Stimulated activated CD4-positive, alpha-beta T cell treated with anti-CD3 and anti-CD28 coated beads, Interleukin-2, amount 100 ng/mL, for 48 hours (primary cell): ENCODE measurements around the gene CFAP74.

Source experiments
- DNase-seq, 2 donors: peaks; one replicate each; pipeline ENCODE4 v3.0.0-alpha.2; 2020

CFAP74 gene, protein sequence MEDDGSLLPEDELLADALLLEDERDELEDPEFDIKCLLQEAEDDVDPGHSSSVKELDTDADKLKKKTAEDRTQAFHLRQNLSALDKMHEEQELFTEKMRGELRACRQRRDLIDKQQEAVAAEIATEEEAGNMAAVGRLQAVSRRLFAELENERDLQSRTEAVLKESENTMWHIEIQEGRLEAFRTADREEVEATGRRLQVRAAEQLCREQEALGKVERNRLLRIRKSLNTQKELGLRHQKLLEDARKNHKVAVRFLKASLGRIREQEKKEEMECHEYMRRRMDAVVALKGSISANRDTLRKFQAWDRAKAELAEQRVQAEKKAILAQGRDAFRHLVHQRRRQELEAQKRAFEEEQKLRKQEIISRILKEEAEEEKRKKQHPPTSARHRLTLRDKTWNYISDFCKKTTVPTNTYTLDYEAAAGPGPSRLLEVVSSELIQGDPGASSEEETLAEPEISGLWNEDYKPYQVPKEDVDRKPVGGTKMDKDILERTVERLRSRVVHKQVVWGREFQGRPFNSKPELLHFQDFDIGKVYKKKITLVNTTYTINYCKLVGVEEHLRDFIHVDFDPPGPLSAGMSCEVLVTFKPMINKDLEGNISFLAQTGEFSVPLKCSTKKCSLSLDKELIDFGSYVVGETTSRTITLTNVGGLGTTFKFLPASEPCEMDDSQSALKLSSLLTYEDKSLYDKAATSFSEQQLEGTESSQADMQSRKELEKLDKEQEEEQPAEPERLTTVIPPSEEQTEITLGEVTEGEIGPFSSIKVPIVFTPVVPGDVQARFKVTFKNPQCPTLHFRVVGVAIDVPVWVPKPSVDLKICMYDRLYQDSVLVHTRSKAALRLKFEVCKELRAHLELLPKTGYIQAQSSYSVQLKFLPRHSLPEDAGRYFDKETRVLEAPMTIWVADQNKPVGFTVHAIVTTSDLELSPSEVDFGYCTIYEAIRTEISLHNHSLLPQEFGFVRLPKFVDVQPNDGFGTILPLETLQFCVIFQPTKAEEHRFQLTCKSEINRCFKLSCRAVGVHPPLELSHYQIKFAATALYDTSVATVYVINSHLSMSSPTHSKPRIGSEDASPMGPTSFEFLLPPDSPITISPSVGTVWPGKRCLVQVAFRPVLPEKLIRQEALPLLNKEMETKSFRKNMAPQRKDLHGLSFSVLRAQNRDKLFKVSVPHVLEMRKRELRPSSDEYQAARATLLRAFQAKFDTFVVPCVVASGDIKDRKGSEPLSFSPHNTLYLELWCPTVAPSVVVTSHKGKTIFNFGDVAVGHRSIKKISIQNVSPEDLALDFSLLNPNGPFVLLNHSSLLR (N-terminal part only)

DNA sequence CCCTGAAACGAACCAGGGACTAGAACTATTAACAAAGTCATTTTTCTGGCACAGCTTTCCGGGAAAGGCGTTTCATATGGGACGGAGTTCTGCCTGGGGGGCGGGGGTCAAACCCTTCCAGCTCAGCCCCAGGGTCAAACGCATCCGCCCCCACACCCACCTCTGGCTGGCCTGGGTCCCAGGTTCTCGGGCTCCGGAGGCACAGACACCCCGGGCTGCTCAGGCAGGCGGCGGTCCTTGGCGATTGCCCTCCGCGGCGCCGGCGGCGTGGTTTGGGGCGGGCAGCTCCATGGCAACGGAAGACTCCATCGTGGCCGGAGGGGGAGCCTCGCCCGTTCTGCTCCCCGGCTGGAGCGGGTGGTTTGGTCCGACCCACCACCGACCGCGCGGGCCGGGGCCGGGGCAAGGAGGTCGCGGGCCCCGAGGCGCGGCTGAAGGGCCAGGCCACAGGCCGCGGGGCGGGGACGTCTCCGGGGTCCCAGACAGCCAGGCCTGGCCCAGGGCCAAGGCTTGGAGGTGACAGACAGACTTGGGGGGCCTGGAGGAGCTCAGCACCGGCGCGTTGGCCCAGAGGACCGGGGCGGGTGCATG is at the start of gene CFAP74:
Gene CFAP74 (minus strand): TSS at position 246 of the 591 bp plus-strand sequence. CDS start 12,830 bp downstream, outside the sequence.
- DNase-seq: no peak

DNA sequence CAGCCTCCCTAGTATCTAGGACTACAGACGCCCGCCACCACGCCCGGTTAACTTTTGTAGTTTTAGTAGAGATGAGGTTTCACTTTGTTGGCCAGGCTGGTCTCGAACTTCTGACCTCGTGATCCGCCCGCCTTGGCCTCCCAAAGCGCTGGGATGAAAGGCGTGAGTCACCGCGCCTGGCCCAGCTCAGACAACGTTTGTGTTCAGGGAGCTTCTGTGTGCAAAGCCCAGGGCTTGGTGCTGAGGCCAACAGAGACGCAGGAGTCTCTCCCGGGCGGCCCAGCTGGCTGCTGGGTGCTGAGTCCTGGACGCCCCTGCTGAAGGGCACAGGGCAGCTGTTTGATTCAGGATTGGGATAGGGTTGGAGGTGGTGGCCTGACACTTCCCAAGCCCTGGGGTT is 49.6 kb upstream of the CFAP74 start:
- no peak for DNase-seq

DNA sequence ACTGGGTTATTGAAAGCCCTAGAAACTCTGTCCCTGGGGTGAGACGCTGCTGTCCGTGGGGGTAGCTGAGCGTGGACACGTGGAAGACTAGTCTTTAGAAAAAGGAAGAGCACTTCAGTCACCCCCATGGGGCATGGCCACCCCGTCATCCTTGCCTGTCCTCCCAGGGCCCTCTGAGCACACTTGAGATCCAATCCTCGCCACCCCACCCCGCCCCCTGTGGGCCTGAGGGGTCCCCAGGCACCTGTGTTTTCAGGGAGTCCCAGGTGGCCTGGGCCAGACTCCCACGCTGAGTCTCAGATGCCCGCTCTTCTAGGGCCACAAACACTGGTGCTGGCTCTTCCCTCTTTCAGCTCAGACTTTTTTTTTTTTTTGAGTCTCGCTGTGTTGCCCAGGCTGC is 49.2 kb upstream of the CFAP74 start:
- no peak for DNase-seq

DNA sequence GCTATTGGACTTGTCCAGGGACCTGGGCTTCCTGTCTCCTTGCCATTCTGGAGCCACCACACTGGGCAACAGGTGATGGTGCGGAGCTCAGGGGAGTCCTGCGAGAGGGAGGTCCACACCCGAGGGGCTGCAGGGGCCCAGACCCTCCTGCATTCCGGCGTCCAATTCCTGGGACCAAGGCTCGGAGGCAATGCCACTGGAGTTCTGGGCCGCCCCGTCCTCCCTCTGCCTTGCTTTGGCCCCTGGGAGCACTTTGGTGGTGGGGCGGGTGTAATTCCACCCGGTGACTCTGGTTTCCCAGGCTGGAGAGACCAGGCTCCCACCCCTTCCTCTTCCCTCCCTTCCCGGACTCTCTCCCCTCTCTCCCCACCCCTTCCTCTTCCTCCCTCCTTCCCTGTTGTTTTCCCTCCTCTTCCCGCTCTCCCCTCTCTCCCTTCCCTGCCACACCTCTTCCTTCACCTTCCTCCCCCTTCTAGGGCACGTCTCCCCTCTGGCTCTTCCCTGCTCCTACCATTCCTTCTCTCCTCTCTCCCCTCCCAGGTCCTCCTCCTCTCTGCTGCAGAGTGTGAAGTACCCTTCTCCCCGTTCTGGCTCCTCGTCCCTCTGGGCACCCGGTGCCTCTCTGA is 48.6 kb upstream of the CFAP74 start:
- no peak for DNase-seq

DNA sequence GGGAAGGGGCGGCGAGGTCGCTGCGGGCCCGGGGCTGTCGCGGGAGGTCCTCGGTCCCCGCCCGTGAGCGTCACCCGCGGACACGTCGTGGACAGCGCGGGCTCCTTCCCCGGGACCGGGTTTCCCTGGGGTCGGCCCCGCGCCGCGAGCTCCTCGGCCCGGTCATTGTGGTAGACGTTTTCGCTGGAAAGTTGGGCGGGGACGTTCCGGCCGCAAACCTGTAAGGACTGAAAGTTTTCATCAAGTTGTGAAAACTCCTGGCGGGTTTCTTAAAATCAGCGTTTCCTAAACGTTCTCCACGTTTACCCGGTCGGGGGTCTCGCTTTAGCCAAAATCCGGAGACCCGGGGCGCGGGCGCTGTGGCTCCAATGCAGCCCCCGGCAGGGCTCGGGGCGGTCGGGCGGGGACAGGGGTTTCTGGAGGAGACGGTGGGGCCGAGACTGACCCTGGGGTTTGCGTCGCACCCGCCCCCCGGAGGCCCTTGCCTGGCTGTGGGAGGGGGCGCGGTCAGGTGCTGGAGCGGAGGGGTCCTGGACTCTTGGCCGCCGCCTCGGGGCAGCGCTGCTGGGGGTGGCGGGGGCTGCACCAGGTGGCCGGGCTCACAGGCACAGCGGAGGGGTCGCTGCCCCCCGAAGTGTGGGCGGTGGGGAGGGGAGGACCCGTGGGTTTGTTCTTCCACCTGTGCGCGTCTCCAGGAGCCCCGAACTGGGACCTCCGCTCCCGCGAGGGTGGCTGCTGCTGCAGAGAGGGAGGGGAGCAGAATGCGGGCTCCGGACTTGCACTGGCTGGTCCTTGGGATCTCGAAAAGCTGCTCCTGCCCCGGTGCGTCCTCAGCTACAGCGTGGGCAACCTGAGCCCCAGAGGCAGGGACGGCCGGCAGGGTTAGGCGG is 47.5 kb upstream of the CFAP74 start:
- no peak for DNase-seq

DNA sequence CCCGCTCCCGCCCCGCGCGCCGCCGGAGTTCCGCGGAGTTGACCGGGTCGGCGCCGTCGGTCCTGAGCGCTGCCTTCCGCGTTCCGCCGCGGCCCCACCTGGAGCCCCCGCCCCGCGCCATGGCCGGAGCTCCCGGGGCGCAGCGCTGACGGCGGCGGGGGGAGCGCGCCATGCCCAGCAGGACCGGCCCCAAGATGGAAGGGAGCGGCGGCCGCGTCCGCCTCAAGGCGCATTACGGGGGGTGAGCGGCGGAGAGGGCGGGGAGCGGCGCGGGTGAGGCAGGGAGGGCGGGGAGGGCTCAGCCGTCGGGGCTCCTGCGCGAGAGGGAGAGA is 46.8 kb upstream of the CFAP74 start:
- no peak for DNase-seq

DNA sequence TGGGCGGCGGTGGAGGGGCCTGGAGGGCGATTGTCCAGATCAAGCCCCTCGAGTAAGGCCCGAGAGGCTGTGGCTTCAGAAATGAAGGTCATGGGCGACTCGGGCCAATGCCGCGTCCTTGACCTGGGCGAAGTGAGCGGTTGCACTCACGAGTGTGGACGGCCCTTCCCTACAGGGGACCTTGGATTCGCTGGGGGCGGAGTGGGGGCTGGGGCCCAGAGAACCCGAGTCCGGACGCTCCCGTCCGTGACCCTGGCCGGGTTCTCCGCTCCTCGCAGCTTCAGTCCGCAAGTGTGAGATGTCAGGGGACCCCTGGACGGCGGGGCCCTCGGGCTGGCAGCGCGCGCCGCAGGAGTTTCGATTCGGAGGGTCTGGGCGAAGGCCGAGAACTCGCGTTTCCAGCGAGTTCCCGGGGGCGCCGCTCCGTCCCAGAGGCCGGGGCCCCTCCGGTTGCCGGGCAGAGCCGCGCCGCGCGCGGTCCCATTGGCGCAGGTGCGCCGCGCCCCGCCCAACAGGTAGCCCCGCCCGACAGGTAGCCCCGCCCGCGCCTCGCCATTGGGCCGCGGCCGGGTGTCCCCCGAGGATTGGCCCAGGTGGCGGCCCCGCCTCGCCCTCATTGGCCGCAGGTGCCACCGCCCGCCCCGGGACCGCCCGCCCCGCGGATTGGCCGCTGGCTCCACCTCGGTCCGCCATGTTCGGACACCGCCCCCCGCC is 46.3 kb upstream of the CFAP74 start, which contains the start of gene PRKCZ:
Gene PRKCZ (plus strand): TSS at position 694 of the 714 bp plus-strand sequence. CDS start 220 bp downstream, outside the sequence.
- peak; percentile 82 to 94 for DNase-seq

DNA sequence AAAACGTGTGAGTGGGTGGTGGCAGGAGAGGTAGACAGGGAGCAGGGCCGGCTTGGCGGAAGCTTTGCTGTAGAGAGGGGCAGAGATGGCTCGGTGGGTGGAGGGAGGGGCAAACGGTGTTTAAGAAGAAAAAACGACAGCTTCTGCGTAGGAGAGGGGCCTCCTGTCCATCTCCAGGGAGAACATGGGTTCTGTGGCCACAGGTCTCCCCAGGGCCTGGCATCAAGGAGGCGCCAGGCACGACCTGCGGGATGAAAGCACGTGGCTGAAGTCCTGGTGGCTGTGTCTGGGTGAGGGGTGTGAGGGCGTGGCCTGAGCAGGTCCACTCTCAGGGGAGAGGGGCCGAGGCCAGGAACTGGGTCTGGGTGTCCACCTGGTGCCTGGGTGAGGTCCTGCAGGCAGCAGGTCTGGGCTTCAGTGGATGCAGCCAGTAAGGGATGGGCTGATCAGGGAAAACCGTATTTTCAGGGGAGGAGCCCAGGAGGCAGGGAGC is 45.7 kb upstream of the CFAP74 start:
- DNase-seq: no peak

DNA sequence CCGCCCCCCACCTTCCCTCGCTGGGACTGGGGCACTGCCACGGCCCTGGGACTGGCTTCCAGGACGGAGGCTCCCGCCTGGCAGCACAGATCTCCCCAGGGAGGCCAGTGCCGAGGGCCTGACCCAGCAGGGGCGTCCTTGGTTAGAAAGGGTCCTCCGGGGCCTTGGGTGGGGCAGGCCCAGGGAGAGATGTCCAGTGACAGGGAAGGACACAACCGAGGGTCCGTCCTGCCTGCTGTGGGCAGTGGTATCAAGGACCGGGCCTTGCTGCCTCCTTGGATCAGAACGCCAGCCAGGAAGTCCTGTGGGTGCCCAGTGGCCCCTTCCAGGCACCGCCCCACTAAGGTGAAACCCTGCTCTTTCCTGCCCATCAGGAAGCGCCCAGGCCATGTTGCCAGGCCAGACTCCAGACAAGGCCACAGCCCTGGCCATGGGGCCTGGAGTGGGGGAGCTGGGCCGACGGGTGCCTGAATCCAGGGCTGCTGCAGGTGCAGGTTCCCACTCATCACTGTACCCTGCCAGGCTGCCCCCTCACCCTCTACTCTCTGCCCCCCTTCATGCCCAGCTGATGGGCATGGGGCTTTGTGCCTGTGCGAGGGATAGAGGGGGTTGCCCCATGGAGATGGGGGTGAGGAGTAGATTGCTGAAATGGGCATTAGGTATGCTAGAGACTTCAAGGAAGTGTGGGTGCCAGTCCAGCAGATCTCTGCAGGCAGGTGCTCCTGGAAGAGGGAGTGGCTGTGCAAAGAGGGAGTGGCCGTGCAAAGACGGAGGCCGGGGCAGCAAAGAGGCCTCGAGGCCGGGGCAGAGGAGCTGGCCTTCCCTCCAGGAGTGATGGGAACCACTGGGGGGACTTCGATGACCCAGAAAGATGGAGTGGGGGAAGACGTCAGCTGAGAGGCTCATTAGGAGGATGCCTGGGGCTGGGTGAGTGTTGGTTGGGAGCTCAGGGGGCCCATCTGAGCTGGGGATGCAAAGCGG is 44.5 kb upstream of the CFAP74 start:
- DNase-seq: no peak

DNA sequence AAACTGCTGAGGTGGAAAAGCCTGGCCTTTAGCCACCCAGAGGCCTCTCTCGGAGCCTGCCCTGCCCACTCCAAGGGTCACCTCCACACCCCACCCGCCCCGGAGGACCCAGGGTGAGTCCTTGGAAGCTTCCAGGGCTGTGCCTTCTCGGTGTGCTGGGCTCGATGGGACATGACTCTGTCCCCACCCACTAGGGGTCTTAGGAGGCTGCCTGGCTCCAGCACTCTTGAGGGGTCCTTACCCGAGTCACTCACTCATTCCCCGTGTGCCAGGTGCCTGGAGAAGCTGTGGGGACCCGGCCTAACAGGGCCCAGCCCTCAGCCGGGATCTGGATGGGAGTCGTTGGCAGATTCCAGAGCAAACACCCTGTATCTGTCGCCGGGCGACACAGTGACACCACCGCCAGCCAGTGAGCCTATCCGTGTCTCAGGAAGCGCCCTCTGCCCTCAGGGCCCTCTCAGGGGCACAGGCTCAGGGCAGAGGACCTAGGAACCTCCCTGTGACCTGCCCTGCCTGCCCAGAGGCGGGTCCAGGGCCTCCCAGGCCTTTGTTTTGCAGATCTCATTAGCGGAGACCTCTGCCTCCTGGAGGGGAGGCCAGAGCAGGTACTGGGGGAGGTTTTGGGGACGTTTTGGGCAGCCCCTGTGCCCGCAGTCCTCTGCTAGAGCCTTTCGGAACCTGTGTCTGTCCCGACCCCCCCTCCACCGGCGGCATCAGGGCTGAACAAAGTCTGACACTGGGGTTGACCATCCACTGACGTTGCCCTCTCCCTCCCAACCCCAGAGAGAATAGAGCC is 43.6 kb upstream of the CFAP74 start:
- no peak for DNase-seq

DNA sequence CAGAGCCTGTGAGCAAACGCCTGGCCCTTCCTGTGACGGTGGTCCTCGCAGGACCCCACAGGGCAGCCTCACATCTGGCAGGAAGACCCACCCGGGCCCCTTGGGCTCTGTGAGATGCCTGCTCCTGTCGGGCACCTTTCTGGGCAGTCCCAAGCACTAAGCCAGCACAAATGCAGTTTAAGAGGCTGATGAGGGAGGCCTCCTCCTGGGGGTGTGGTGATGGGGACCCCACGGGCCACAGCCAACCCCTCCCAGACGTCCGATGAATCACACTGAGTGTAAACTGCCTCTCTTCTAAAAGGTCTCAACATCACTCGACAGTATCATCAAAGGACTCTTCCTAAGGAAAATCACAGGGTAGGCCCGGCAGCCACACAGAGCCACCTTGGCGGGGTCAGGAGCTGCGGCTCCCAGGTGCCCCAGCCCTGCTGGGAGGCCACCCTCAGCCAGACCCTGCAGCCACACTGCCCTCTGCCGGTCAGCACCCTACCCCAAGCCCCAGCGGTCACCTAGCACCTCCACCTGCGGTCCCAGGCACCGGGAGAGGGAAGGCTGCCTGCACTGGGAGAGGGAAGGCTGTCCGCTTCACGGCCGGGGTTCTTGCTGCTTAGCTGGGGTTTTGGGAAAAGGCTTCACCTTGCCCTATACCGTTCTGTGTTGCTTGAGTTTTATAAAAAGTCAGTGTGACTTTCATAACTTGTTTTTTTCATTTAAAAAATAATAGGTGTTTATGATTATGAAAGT is 42.8 kb upstream of the CFAP74 start:
- DNase-seq: peak; percentile 41 to 53

DNA sequence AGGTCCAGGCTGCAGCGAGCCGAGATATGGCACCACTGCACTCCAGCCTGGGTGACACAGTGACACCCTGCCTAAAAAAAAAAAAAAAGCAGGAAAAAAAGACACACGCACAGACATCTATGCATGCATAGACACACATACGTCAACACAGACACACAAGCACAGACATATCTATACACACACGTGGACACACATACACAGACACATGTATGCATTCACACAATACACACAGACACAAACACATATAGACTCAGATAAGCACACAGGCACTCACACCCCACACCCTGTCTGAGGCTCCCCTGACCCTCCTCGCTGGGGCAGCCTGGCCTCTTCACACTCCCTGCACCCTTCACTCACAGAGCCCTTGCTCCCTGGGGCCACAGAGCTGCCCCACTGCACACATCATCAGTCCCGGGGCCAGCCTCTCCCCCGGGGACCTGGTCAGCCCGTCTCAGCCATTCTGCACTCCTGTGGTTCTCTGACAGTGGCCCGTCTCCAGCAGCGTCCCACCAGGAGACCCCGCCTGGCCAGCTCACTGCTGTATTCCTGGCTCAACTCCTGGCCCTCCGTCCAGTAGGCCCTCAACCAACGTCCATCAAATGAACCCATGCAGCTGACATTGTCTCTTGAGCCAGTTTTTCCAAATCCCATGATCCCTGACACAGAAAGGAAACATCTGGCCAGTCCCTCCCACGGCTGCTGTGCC is 42.0 kb upstream of the CFAP74 start:
- no peak for DNase-seq

DNA sequence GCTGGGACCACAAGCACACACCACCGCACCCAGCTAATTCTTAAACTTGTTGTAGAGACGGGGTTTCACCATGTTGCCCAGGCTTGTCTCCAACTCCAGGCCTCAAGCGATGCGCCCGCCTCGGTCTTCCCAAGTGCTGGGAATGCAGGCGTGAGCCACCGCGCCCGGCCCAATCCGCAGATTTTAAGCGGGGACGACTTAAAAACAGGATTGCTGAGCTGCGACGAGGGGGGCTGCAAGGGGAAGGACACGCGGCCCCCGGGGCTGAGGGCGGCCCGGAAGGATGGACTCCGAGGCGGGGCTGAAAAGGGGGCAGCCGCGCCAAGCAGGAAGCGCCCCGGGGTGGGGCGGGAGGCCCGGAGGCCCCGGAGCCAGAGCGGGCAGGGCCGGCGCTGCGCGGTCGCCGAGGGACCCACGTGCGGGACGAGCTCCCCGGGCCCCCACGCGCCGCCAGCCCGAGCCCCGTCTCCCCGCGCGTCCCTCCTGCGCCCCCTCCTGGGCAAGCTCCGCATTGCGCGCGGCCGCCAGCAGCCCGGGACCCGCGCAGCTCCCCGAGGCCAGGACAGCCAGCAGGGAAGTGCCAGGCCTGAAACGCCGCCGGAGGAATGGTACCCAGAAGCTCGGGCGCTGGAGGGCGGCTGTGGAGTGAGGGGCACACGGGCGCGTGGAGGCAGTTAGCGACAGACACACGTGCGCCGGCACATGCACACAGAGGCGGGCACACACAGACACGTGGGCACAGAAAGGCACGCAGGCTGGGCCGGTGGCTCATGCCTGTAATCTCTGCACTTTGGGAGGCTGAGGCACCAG is 41.1 kb upstream of the CFAP74 start:
- peak; percentile 78 to 88 for DNase-seq

DNA sequence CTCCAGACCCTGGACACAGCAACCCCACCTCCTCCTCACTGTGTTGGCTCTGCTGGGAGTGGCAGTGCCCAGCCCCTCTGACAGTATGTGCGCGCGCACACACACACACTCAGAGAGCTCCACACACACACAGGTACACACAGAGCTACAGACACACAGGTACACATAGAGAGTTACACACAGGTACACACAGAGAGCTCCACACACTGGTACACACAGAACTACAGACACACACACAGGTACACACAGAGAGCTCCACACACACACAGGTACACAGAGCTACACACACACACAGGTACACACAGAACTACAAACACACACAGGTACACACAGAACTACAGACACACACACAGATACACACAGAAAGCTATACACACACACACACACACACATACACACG is 40.3 kb upstream of the CFAP74 start:
- DNase-seq: no peak
